IPS DF 6.9 (cell line): ENCODE measurements around the gene MROH2A.
"Not testable (repeated sequence)": the region's sequence is repeated elsewhere in the genome, so short reads cannot be mapped to it uniquely, and the experiment has no call there.

ENCODE experiments used
- DNase-seq: peaks from one replicate; pipeline ENCODE4 v3.0.0-alpha.2; 2013; ENCODE audit warnings: low read depth, low spot score
- H3K27ac ChIP-seq: one replicate; pipeline ENCODE4 v1.5.1; 2013; ENCODE audit warnings: low read length, control low read depth
- H3K27me3 ChIP-seq: 2 replicates; pipeline ENCODE4 v1.6.1; 2013; ENCODE audit warnings: mild to moderate bottlenecking, low read length; ENCODE audit not compliant: control insufficient read depth, insufficient read depth
- H3K36me3 ChIP-seq: 2 replicates; pipeline ENCODE4 v1.6.1; 2013; ENCODE audit warnings: low read length; ENCODE audit not compliant: control insufficient read depth, insufficient read depth
- H3K4me1 ChIP-seq: 2 replicates; pipeline ENCODE4 v1.6.1; 2013; ENCODE audit warnings: low read length; ENCODE audit not compliant: control insufficient read depth, insufficient read depth
- H3K4me3 ChIP-seq: 2 replicates; pipeline ENCODE4 v1.5.1; 2013; ENCODE audit warnings: mild to moderate bottlenecking, low read length
- H3K9me3 ChIP-seq: 2 replicates; pipeline ENCODE4 v1.6.1; 2013; ENCODE audit warnings: low read length, inconsistent platforms; ENCODE audit not compliant: control insufficient read depth, insufficient read depth
- WGBS: extraction: QIAGEN DNeasy Blood & Tissue Kit; methylation state at CpG from one replicate; pipeline ENCODE4 v1.1.7; 2013; ENCODE audit warnings: mixed read lengths, missing lambda C conversion rate; ENCODE audit not compliant: insufficient read length, insufficient coverage; 5-methylcytosine and 5-hydroxymethylcytosine counted together

MROH2A gene, protein sequence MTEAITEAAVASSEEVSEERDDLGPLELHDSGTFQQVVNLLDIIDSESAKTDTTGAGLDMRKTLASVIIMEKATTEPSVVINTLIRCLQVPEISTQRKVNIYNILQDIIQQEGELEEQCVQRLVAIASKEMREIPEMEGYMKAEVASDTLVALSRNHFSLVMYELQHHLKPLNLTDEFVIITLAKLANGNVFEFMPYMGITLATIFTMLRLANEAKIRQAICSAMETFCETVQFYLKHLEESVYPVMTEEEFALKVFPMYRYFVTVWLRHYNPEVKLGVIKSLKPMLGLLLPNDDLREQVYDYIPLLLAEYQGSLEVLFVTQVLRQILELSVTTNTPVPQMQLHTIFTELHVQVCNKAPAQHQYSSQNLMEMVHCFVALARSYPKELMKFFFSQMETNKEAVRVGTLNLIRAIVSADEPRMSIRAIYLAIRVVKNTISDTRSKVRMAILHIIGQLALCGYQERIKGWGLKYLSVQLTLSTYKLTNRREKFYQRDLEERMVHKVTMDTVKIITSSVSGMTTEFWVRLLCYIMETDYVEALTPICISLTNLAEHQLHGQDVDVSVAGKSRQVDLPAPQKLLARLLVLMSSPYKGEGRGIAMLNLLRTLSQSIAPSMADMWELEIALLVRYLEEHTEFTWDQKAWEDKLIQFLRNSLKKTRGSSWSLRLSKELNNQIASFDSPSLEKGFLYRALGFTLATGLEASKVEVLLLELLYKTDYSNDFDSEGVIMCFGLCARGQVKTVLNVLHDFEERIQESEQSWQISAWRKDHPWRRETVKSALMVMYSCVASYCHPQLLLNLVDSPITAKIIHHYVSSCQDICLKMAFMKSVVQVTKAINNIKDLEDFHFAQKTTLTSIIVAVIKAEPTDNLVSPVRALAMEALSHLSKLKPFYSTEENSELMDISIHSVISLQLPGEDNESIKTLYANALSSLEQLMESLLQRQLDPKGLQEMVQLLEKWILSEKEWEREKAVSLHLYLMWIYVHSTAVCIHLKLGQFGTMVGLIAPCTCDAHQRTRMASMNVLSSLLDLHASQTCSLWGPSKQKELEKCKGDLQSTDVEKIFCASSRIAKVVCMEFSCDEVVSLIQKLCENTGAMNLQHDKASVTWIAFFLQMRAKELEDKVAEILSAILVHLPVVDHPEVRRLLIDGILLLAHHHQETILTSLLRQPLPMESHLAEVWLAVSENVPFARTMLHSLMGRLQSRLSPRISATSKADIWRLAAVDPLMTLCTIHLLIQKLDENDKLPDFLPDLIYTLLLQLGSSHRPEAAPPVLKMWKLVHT (N-terminal part only)

DNA sequence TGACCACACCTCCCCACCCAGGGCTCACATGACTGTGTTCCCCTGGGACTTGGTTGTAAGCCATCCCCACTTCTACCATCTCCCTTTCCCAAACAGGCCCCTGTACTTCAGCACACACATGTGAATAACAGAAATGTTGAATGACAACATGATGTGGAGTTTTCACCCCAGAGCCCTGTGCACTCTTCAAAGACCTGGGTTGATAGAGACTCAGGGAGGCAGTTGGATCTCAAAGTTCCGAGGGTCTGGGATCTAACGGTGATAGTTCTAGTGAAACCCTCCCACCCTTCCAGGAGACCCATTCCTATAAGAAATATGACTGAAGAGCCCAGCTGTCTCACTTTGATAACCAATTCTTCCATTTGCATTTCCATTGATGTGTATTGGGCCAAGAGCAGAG, at the start of gene MROH2A:
Gene MROH2A, plus strand, starts transcription at position 301 of the 400 bp plus-strand sequence. CDS start 1,029 bp downstream, outside the sequence.
- Histone ChIP-seq H3K36me3 (no peaks in the 10 kb centered on the region), H3K4me3 (no peak within 1 kb of the TSS), H3K4me1 (no peaks in the 10 kb centered on the region), H3K27ac (no peak within 1 kb of the TSS), H3K27me3 (no peaks in the 10 kb centered on the region), H3K9me3 (no peaks in the 10 kb centered on the region)
- DNase-seq, result no peak
- no CpG with 5 or more reads among the region's 2 CpGs for WGBS

DNA sequence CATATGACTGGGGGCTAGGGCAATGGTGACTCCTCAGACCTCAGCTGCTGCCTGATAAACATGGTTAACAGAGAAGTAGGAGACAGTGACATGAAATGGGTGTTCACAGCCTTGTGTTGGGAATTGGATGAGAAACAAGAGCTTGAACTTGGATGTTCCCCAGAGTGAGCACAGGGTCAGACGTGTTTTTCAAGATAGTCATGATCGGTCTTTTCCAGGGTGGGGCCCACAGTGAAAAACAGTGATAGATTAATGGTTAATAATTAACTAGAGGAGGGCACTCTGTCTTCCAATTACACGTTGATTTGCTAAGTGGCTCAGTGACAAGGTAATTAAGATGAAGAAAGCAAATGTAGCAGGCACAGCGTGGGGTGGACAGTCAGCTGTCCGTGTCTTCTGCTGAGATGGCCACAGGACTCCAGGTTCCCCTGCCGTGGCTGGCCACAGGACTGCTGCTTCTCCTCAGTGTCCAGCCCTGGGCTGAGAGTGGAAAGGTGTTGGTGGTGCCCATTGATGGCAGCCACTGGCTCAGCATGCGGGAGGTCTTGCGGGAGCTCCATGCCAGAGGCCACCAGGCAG, 49.3 kb upstream of the MROH2A start, which contains the start of gene UGT1A3:
Gene UGT1A3, plus strand, starts transcription at position 320 of the 579 bp plus-strand sequence. Its CDS starts 85 bp downstream, at position 405.
- no peaks in the 10 kb centered on the region for H3K9me3 ChIP-seq
- no peaks in the 10 kb centered on the region for H3K4me1 ChIP-seq
- no peaks in the 10 kb centered on the region for H3K36me3 ChIP-seq
- H3K4me3 ChIP-seq, result no peak within 1 kb of the TSS
- no peaks in the 10 kb centered on the region for H3K27me3 ChIP-seq
- no CpG with 5 or more reads among the region's 8 CpGs for WGBS
- H3K27ac ChIP-seq, result no peak within 1 kb of the TSS
- no peak for DNase-seq

DNA sequence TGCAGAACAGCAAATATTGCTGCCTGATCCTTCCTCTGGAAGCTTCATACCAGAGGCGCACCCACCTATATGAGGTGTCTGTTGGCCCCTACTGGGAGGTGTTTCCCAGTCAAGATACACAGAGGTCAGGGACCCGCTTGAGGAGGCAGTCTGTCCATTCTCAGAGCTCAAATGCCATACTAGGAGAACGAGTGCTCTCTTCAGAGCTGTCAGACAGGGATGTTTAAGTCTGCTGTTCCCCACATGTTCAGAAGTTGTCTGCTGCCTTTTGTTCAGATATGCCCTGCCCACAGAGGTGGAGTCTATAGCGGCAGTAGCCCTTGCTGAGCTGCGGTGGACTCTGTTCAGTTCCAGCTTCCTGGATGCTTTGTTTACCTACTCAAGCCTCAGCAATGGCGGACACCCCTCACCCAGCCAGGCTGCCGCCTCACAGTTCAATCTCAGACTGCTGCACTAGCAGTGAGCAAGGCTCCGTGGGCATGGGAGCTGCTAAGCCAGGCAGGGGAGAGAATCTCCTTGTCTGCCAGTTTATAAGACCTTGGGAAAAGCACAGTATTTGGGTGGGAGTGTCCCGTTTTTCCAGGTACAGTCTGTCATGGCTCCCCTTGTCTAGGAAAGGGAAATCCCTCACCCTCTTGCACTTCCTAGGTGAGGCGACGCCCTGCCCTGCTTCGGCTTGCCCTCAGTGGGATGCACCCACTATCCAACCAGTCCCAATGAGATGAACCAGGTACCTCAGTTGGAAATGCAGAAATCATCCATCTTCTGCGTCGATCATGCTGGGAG, 41.1 kb upstream of the MROH2A start:
- not testable (repeated sequence) for H3K4me1 ChIP-seq, DNase-seq, H3K27ac ChIP-seq, H3K4me3 ChIP-seq, H3K9me3 ChIP-seq, H3K27me3 ChIP-seq, H3K36me3 ChIP-seq
- WGBS, result no CpG with 5 or more reads among the region's 14 CpGs

DNA sequence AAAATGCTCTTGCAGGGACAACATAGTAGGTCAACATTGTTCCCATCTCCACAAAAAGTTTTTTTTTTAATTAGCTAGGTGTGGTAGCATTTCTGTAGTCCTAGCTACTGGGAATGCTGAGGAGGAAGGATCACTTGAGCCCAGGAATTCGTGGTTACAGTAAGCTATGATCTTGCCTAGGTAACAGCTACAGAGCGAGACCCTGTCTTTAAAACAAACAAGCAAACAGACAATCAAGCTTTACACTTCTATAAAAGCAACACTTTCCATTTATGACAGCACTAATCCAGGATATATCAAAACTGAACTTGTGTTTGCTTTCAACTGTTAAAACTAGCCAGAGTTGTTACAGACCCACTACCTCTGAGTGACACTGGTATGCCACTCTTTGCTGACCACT, 37.3 kb upstream of the MROH2A start:
- H3K27ac ChIP-seq, result no peak overlapping the region
- WGBS, result no CpG with 5 or more reads among the region's 2 CpGs

DNA sequence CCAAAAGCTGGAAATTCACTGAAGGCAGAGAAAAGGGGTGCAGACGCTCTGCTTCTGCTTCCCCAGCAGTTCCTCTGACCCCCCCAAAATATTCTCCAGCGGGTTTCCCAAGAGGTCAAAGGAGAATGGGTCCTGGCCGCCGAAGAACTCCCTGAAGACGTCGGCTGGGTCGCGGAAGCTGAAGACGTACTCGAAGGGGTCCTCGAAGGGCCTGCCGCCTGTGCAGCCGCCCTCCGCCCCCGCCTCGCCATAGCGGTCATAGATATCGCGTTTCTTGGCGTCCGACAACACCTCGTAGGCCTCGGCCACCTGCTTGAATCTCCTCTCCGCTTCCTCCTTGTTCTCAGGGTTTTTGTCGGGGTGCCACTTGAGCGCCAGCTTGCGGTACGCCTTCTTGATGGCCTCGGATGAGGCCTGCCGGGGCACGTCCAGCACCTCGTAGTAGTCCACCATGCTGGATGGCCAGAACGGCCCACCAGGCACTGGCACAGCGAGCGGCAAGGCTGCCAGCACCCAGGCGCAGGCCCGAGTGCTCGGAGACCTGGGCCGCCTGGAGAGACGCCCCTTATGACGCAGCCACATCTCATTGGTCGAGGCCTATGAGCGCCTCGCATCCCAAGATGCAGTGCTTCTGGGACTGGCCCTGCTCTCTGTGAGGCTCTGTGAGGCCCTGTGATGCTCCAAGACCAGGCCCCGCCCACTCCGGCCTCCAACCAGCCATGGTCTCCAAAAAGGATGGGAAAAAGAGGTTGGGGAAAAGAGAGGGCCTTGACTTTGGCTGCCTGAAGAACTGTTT, 34.5 kb upstream of the MROH2A start:
- no peak overlapping the region for H3K27ac ChIP-seq
- DNase-seq, result no peak
- no peaks in the 10 kb centered on the region; the same call in 1 of the 2 replicates for H3K4me1 ChIP-seq
- H3K27me3 ChIP-seq, result no peaks in the 10 kb centered on the region
- no CpG with 5 or more reads among the region's 46 CpGs for WGBS
- no peaks in the 10 kb centered on the region for H3K9me3 ChIP-seq
- no peak overlapping the region for H3K4me3 ChIP-seq
- 0 out of 2 replicates have a peak, but pooled peaks cover 2% of the 10 kb centered on the region for H3K36me3 ChIP-seq

More for the DNA sequence above, 37.3 kb upstream of the MROH2A start:
- H3K9me3 ChIP-seq, result no peaks in the 10 kb centered on the region
- H3K27me3 ChIP-seq, result no peaks in the 10 kb centered on the region
- no peaks in the 10 kb centered on the region; the same call in 1 of the 2 replicates for H3K4me1 ChIP-seq
- no peak for DNase-seq
- H3K4me3 ChIP-seq, result no peak overlapping the region
- H3K36me3 ChIP-seq, result 0 out of 2 replicates have a peak, but pooled peaks cover 2% of the 10 kb centered on the region

DNA sequence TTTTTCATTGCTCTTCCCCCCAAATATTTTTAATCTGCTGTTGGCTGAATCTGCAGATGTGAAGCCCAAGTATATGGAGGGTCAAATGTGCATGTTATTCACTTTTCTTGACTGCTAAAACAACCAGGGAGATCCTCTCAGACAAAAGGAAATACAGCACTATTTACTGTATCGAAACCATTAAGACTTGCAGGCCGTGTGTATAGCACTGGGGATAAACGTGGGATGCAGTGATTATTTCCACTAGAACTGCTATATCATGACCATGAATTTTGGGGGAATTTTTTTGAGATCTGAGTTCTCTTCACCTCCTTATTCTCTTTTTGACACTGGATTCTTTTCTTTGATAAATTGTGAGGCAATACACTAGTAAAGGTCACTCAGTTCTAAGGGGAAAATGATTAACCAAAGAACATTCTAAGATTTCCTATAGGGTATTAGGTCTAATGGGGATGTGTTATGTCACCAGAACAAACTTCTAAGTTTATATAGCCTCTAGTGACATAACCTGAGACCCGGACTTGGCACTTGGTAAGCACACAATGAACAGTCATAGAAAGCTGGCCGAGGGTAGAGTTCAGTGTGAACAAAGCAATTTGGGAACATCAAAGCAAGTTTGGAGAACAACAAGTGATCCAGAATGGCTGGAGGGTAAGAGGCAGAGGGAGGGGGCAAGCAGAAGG, 32.9 kb upstream of the MROH2A start:
- DNase-seq, result no peak
- Histone ChIP-seq H3K9me3 (no peaks in the 10 kb centered on the region), H3K27ac (no peak overlapping the region), H3K4me1 (no peaks in the 10 kb centered on the region; the same call in 1 of the 2 replicates), H3K4me3 (no peak overlapping the region), H3K27me3 (no peaks in the 10 kb centered on the region), H3K36me3 (0 out of 2 replicates have a peak, but pooled peaks cover 2% of the 10 kb centered on the region)
- no CpG with 5 or more reads among the region's 5 CpGs for WGBS

DNA sequence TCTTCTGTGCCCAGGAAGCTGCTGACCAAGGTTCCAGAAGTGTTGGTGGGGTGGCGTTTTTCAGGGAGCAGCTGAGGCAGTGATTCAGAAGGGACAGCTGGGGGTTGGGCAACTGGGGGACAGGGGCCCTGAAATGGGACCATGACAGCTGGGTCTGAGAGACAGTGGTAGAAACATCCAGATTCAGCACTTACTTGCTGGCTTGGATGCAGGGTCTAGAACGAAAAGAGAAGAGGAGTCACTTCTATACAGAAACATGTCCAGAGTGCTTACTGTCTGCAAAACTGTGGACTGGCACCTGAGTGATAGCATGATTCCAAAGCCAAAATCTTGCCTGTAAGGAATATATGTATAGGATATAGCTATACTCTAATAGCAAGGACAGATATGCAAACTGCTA, 32.3 kb upstream of the MROH2A start:
- not testable (repeated sequence) for H3K36me3 ChIP-seq, DNase-seq, H3K4me3 ChIP-seq, H3K27ac ChIP-seq, H3K27me3 ChIP-seq, H3K4me1 ChIP-seq, H3K9me3 ChIP-seq
- no CpG with 5 or more reads among the region's 2 CpGs for WGBS

DNA sequence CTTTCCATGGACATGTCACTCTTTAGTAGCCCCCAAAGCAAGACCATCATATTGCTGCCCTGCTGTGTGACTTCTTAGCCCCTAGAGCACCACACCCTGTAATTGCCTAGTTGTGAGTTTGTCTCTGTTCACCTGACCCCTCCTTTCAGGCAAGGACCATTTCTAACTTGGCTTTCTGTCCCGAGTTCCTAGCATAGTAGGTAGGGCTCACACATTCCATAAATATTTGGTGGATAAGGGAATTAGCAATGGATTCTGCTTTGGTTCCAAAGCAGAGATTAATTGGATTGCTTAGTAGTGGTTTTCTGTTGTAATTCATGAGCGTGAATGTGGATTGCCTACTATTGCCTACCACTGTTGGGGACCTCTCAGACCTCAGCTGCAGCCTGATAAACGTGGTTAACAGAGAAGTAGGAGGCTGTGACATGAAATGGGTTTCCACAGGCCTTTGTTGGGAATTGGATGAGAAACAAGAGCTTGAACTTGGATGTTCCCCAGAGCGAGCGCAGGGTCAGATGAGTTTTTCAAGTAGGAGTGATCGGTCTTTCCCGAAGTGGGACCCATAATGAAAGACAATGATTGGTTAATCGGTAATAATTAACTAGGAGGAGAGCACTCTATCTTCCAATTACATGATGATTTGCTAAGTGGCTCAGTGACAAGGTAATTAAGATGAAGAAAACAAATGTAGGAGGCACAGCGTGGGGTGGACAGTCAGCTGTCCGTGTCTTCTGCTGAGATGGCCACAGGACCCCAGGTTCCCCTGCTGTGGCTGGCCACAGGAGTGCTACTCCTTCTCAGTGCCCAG, 31.5 kb upstream of the MROH2A start:
- DNase-seq, result no peak
- WGBS, result no CpG with 5 or more reads among the region's 10 CpGs
- Histone ChIP-seq H3K27ac (no peak overlapping the region), H3K4me3 (no peak overlapping the region), H3K4me1 (no peaks in the 10 kb centered on the region; the same call in 1 of the 2 replicates), H3K9me3 (no peaks in the 10 kb centered on the region; the same call in 1 of the 2 replicates), H3K27me3 (no peaks in the 10 kb centered on the region), H3K36me3 (0 out of 2 replicates have a peak, but pooled peaks cover 2% of the 10 kb centered on the region)
